HG02885 (cell line): ENCODE results near the gene NEO1.

Experiments used
- ATAC-seq: cut with Tn5 transposase; IDR thresholded peaks from one replicate; pipeline ENCODE4 v1.9.1; 2021; ENCODE audit warnings: mild to moderate bottlenecking; ENCODE audit not compliant: unreplicated experiment, poor library complexity

Gene NEO1

GRCh38 chr15:73344056-73344455 is 291.8 kb downstream of the NEO1 start:
- no peak for ATAC-seq

GRCh38 chr15:73345658-73346057 is 293.4 kb downstream of the NEO1 start:
- ATAC-seq = no peak

- no peak for ATAC-seq
These were observed 294.6 kb downstream of the NEO1 start for GRCh38 chr15:73346735-73347312.

GRCh38 chr15:73349191-73349590 is 296.9 kb downstream of the NEO1 start:
- ATAC-seq = no peak

- no peak for ATAC-seq
These were observed 299.8 kb downstream of the NEO1 start for GRCh38 chr15:73352082-73352481.

- ATAC-seq = no peak
These were observed 301.5 kb downstream of the NEO1 start for GRCh38 chr15:73353734-73354133.

GRCh38 chr15:73354241-73354640 is 302.0 kb downstream of the NEO1 start:
- ATAC-seq = no peak
